SJCRH30 (cell line): Measurements from ENCODE around the gene BRD4. TPM values are rescaled to one million over a fixed set of nuclear protein-coding genes. Genes with fewer than 3 reads are reported as not detected.

ENCODE experiments used
- DNase-seq, 2 experiments: peaks; one replicate each; pipeline ENCODE4 v3.0.0-alpha.2; 2015 to 2020
- H3K27ac ChIP-seq: fragments of 250-450 bp; sonication (Bioruptor Pico); 2 replicates; pipeline ENCODE4 v1.5.1; 2020; ENCODE audit warnings: mild to moderate bottlenecking, moderate library complexity
- H3K27me3 ChIP-seq: fragments of 250-450 bp; sonication (Bioruptor Pico); 2 replicates; pipeline ENCODE4 v1.5.1; 2020; ENCODE audit warnings: mild to moderate bottlenecking, moderate library complexity
- H3K36me3 ChIP-seq: fragments of 250-450 bp; sonication (Bioruptor Pico); 2 replicates; pipeline ENCODE4 v1.5.1; 2020; ENCODE audit warnings: mild to moderate bottlenecking, moderate library complexity
- H3K4me1 ChIP-seq: fragments of 250-450 bp; sonication (Bioruptor Pico); 2 replicates; pipeline ENCODE4 v1.5.1; 2020; ENCODE audit warnings: mild to moderate bottlenecking, moderate library complexity
- H3K4me3 ChIP-seq: fragments of 250-450 bp; sonication (Bioruptor Pico); 2 replicates; pipeline ENCODE4 v1.5.1; 2020; ENCODE audit warnings: mild to moderate bottlenecking, moderate library complexity
- H3K9me3 ChIP-seq: fragments of 250-450 bp; sonication (Bioruptor Pico); replicated peaks from 2 replicates; pipeline ENCODE4 v1.5.1; 2020; ENCODE audit warnings: mild to moderate bottlenecking, moderate library complexity
- total RNA-seq: library from RNA; depleted of rRNA; stranded (reverse); fragments of >200 nt; shearing (Covaris generic); gene quantifications from 2 replicates; pipeline ENCODE4 v1.2.3, GENCODE V29; 2014; rRNA removed

The BRD4 gene
- total RNA-seq, 1 experiment from 2014 or later = 48.6 TPM

GRCh38 chr19:15196360-15197005 is 135.9 kb downstream of the BRD4 start:
- DNase-seq = peak in 1 of 2 experiments; percentile 43
- Histone ChIP-seq H3K4me1 (peaks cover 18% of the 10 kb centered on the region), H3K27me3 (no peaks in the 10 kb centered on the region), H3K27ac (no peak overlapping the region), H3K36me3 (peaks cover 3% of the 10 kb centered on the region; the same call in 1 of the 2 replicates), H3K9me3 (no peaks in the 10 kb centered on the region), H3K4me3 (no peak overlapping the region)

GRCh38 chr19:15195371-15196334 is 136.7 kb downstream of the BRD4 start:
- Histone ChIP-seq H3K4me3 (peak overlapping the region; percentile 48), H3K27ac (no peak overlapping the region), H3K9me3 (no peaks in the 10 kb centered on the region), H3K27me3 (no peaks in the 10 kb centered on the region), H3K4me1 (peaks cover 15% of the 10 kb centered on the region), H3K36me3 (peaks cover 7% of the 10 kb centered on the region)
- DNase-seq = peak; percentile 76

- H3K27me3 ChIP-seq = no peaks in the 10 kb centered on the region
- no peak for DNase-seq
- peaks cover 15% of the 10 kb centered on the region for H3K4me1 ChIP-seq
- H3K9me3 ChIP-seq = no peaks in the 10 kb centered on the region
- H3K36me3 ChIP-seq = peaks cover 8% of the 10 kb centered on the region
- peak overlapping the region; percentile 48; the same call in 1 of the 2 replicates for H3K4me3 ChIP-seq
- H3K27ac ChIP-seq = no peak overlapping the region
These were observed 137.4 kb downstream of the BRD4 start for GRCh38 chr19:15194938-15195337.

DNA sequence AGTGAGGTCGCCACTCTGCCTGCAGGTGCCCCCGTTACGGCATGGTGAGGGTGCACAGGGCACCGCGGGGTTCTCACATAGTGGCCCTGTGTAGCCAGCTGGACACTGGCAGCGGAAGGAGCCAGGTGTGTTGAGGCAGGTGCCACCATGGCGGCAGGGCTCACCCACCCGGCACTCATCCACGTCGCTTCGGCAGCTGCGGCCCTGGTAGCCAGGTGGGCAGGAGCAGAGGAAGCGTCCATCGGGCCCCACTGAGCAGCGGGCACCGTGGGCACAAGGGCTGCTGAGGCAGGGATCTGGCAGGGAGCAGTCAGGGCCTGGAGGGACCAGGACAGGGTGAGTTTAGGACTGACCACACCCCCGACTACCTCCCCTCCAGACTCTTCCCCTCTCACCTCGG is 140.4 kb downstream of the BRD4 start:
- DNase-seq = no peak
- H3K9me3 ChIP-seq = no peaks in the 10 kb centered on the region
- H3K36me3 ChIP-seq = peaks cover 26% of the 10 kb centered on the region
- H3K4me1 ChIP-seq = peaks cover 4% of the 10 kb centered on the region
- H3K27ac ChIP-seq = no peak overlapping the region
- no peaks in the 10 kb centered on the region for H3K27me3 ChIP-seq
- no peak overlapping the region for H3K4me3 ChIP-seq

DNA sequence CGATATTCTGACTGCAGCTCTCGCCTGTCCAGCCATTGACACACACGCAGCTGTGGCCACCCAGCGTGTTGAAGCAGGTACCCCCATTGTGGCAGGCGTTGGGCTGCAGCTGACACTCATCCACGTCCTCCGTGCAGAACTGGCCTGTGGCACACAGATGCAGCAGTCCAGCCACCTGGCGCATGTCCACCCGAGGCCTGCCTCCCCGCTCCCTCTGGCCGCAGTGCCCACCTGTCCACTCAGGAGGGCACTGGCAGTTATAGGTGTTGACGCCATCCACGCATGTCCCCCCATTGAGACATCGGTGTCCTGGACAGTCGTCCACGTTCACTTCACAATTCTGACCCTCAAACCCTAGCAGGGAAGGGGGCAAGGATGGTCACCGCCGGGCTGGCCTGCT is 140.8 kb downstream of the BRD4 start:
- DNase-seq = no peak
- no peak overlapping the region for H3K4me3 ChIP-seq
- no peak overlapping the region for H3K27ac ChIP-seq
- no peaks in the 10 kb centered on the region for H3K27me3 ChIP-seq
- H3K9me3 ChIP-seq = no peaks in the 10 kb centered on the region
- H3K4me1 ChIP-seq = no peaks in the 10 kb centered on the region
- H3K36me3 ChIP-seq = peaks cover 31% of the 10 kb centered on the region

DNA sequence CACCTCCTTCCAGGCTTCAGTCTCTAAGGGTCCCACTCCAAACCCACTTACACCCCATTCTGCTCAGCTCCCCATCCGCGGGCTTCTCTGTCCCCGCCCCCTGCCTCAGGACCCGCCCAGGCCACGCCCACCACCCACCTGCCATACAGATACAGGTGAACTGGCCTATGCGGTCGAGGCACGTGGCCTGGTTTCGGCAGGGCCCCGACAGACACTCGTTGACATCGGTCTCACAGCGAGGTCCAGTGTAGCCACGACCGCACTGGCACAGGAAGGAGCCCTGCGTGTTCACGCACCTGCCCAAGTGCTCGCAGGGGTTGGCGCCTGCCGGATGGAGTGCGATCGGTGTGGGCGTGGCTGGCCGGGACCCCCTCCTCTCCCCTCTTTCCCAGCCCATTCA is 143.5 kb downstream of the BRD4 start:
- Histone ChIP-seq H3K9me3 (no peaks in the 10 kb centered on the region), H3K4me1 (no peaks in the 10 kb centered on the region), H3K36me3 (peaks cover 39% of the 10 kb centered on the region), H3K27me3 (no peaks in the 10 kb centered on the region), H3K27ac (no peak overlapping the region), H3K4me3 (no peak overlapping the region)
- DNase-seq = no peak

- no peak overlapping the region for H3K27ac ChIP-seq
- H3K27me3 ChIP-seq = no peaks in the 10 kb centered on the region
- peak; percentile 61 to 62 for DNase-seq
- H3K4me3 ChIP-seq = no peak overlapping the region
- H3K9me3 ChIP-seq = no peaks in the 10 kb centered on the region
- H3K36me3 ChIP-seq = peaks cover 42% of the 10 kb centered on the region
- no peaks in the 10 kb centered on the region for H3K4me1 ChIP-seq
These were observed 145.0 kb downstream of the BRD4 start for GRCh38 chr19:15187026-15188007.

Other genes starting within 250 kb of the BRD4 start
- 37.7 and 38.3 TPM in 2 replicates for gene SYDE1, start 225.1 kb downstream of the BRD4 start, total RNA-seq
- gene NOTCH3, start 131.5 kb downstream of the BRD4 start, total RNA-seq = 43.7 and 48.2 TPM in 2 replicates
- gene EPHX3, start 100.1 kb downstream of the BRD4 start, total RNA-seq = 0.18 TPM in 1 of 2 replicates, not detected in the other
- gene AKAP8, start 47.2 kb upstream of the BRD4 start, total RNA-seq = 26.9 and 28.1 TPM in 2 replicates
- gene AKAP8L, start 86.4 kb upstream of the BRD4 start, total RNA-seq = 86.0 and 111 TPM in 2 replicates
- gene WIZ, start 117.4 kb upstream of the BRD4 start, total RNA-seq = 23.0 and 23.8 TPM in 2 replicates
- 0.12 TPM in 1 of 2 replicates, not detected in the other for gene RASAL3, start 132.0 kb upstream of the BRD4 start, total RNA-seq
- not detected in 2 replicates for gene PGLYRP2, start 147.0 kb upstream of the BRD4 start, total RNA-seq
- not detected in 2 replicates for gene CYP4F22, start 176.0 kb upstream of the BRD4 start, total RNA-seq